Activated CD4-positive, alpha-beta memory T cell treated with anti-CD3 and anti-CD28 coated beads, Interleukin-2, amount 10 ng/mL, durations not matched to agents 7 days and 5 days (primary cell): Measurements from ENCODE around the gene EXOC6B. TPM values are rescaled to one million over a fixed set of nuclear protein-coding genes. Genes with fewer than 3 reads are reported as not detected.

ENCODE experiments used
- CTCF ChIA-PET: fragments of 350-600 bp; sonication (Branson Sonifier 250); formaldehyde crosslinking; loops from one replicate; lab custom pipeline; 2021; ENCODE audit warnings: antibody characterized with exemption, inconsistent platforms; lab: Charles Lee
- POLR2A ChIA-PET: fragments of 350-600 bp; sonication (Branson Sonifier 250); formaldehyde crosslinking; loops from one replicate; lab custom pipeline; 2021; ENCODE audit warnings: antibody characterized with exemption; lab: Charles Lee
- DNase-seq: peaks from one replicate; pipeline ENCODE4 v3.0.0-alpha.2; 2020
- H3K27ac Mint-ChIP-seq: one replicate; pipeline ENCODE4 v1.8.0; 2021; ENCODE audit warnings: mild to moderate bottlenecking, mixed read lengths
- H3K27me3 Mint-ChIP-seq: one replicate; pipeline ENCODE4 v1.8.0; 2021; ENCODE audit warnings: mixed read lengths
- H3K36me3 Mint-ChIP-seq: one replicate; pipeline ENCODE4 v1.8.0; 2021; ENCODE audit warnings: low read depth, mixed read lengths
- H3K4me1 Mint-ChIP-seq: one replicate; pipeline ENCODE4 v1.8.0; 2021; ENCODE audit warnings: mixed read lengths
- H3K4me3 Mint-ChIP-seq: one replicate; pipeline ENCODE4 v1.8.0; 2021; ENCODE audit warnings: mild to moderate bottlenecking, mixed read lengths
- H3K9me3 Mint-ChIP-seq: one replicate; pipeline ENCODE4 v1.8.0; 2021; ENCODE audit warnings: mixed read lengths
- total RNA-seq, 2 experiments: library from RNA; stranded (reverse); gene quantifications; one replicate each; pipeline ENCODE4 v1.2.3, GENCODE V29; 2021

EXOC6B gene
- total RNA-seq, 2 experiments from 2014 or later, result 18.7 to 24.2 TPM

GRCh38 chr2:72155151-72155550 lies 670.7 kb downstream of the EXOC6B start:
- POLR2A ChIA-PET, result no interaction called here
- Mint-ChIP-seq H3K27me3 (peaks cover 24% of the 10 kb centered on the region), H3K36me3 (no peaks in the 10 kb centered on the region), H3K4me3 (no peak overlapping the region), H3K27ac (no peak overlapping the region), H3K4me1 (peaks cover 2% of the 10 kb centered on the region), H3K9me3 (no peaks in the 10 kb centered on the region)
- CTCF ChIA-PET, result no interaction called here
- no peak for DNase-seq

GRCh38 chr2:72154386-72154975 lies 671.4 kb downstream of the EXOC6B start:
- CTCF ChIA-PET, result no interaction called here

GRCh38 chr2:72153924-72154323 lies 671.9 kb downstream of the EXOC6B start:
- Mint-ChIP-seq H3K27me3 (peaks cover 36% of the 10 kb centered on the region), H3K4me1 (peaks cover 14% of the 10 kb centered on the region), H3K36me3 (no peaks in the 10 kb centered on the region), H3K9me3 (no peaks in the 10 kb centered on the region), H3K4me3 (no peak overlapping the region), H3K27ac (no peak overlapping the region)
- DNase-seq, result peak; percentile 5
- ChIA-PET CTCF (no interaction called here), POLR2A (no interaction called here)

More at GRCh38 chr2:72154386-72154975, 671.4 kb downstream of the EXOC6B start:
- Mint-ChIP-seq H3K4me1 (peaks cover 9% of the 10 kb centered on the region), H3K9me3 (no peaks in the 10 kb centered on the region), H3K36me3 (no peaks in the 10 kb centered on the region), H3K4me3 (no peak overlapping the region), H3K27ac (no peak overlapping the region), H3K27me3 (peaks cover 30% of the 10 kb centered on the region)
- POLR2A ChIA-PET, result no interaction called here
- DNase-seq, result peak; percentile 11

GRCh38 chr2:72153026-72153791 lies 672.6 kb downstream of the EXOC6B start:
- Mint-ChIP-seq H3K9me3 (no peaks in the 10 kb centered on the region), H3K4me1 (peaks cover 17% of the 10 kb centered on the region), H3K36me3 (no peaks in the 10 kb centered on the region), H3K27me3 (peaks cover 39% of the 10 kb centered on the region), H3K4me3 (no peak overlapping the region), H3K27ac (no peak overlapping the region)
- DNase-seq, result peak; percentile 8
- POLR2A ChIA-PET, result no interaction called here
- CTCF ChIA-PET, result no interaction called here

- H3K27me3 Mint-ChIP-seq, result peaks cover 56% of the 10 kb centered on the region
- ChIA-PET POLR2A (no interaction called here), CTCF (interaction anchor here (0.7 to 1.7 kb wide), 10 partner anchors 13 to 605 kb away, joined by 3 to 26 read pairs (median 3); no protein-coding TSS in a partner anchor)
- H3K4me3 Mint-ChIP-seq, result no peak overlapping the region
- no peaks in the 10 kb centered on the region for H3K9me3 Mint-ChIP-seq
- no peak for DNase-seq
- no peak overlapping the region for H3K27ac Mint-ChIP-seq
- H3K4me1 Mint-ChIP-seq, result peaks cover 27% of the 10 kb centered on the region
- H3K36me3 Mint-ChIP-seq, result peaks cover 6% of the 10 kb centered on the region
Observed at GRCh38 chr2:72150861-72151356, 674.9 kb downstream of the EXOC6B start.

- POLR2A ChIA-PET, result no interaction called here
Observed at GRCh38 chr2:72150157-72150860, 675.5 kb downstream of the EXOC6B start.

GRCh38 chr2:72149556-72150156 lies 676.2 kb downstream of the EXOC6B start:
- POLR2A ChIA-PET, result no interaction called here
- peak; percentile 15 for DNase-seq
- CTCF ChIA-PET, result interaction anchor here (0.6 to 1.7 kb wide), 10 partner anchors 12 to 603 kb away, joined by 3 to 26 read pairs (median 3); no protein-coding TSS in a partner anchor

More at GRCh38 chr2:72150157-72150860, 675.5 kb downstream of the EXOC6B start:
- DNase-seq, result peak; percentile 60
- Mint-ChIP-seq H3K36me3 (peaks cover 6% of the 10 kb centered on the region), H3K27ac (peak overlapping the region; percentile 49), H3K9me3 (no peaks in the 10 kb centered on the region), H3K27me3 (peaks cover 61% of the 10 kb centered on the region), H3K4me1 (peaks cover 32% of the 10 kb centered on the region), H3K4me3 (peak overlapping the region; percentile 58)
- CTCF ChIA-PET, result interaction anchor here (0.6 to 1.7 kb wide), 12 partner anchors 12 to 604 kb away, joined by 3 to 26 read pairs (median 3); no protein-coding TSS in a partner anchor

GRCh38 chr2:72148837-72149555 lies 676.8 kb downstream of the EXOC6B start:
- peak; percentile 16 for DNase-seq
- H3K4me1 Mint-ChIP-seq, result peaks cover 34% of the 10 kb centered on the region
- H3K9me3 Mint-ChIP-seq, result no peaks in the 10 kb centered on the region
- ChIA-PET CTCF (interaction anchor here (1.5 to 1.7 kb wide), 2 partner anchors 225 to 603 kb away, joined by 3 to 6 read pairs; no protein-coding TSS in a partner anchor), POLR2A (no interaction called here)
- H3K36me3 Mint-ChIP-seq, result peaks cover 6% of the 10 kb centered on the region
- H3K4me3 Mint-ChIP-seq, result peak overlapping the region; percentile 63
- peaks cover 63% of the 10 kb centered on the region for H3K27me3 Mint-ChIP-seq
- no peak overlapping the region for H3K27ac Mint-ChIP-seq

More at GRCh38 chr2:72149556-72150156, 676.2 kb downstream of the EXOC6B start:
- Mint-ChIP-seq H3K4me3 (peak overlapping the region; percentile 58), H3K27ac (no peak overlapping the region), H3K4me1 (peaks cover 34% of the 10 kb centered on the region), H3K36me3 (peaks cover 6% of the 10 kb centered on the region), H3K9me3 (no peaks in the 10 kb centered on the region), H3K27me3 (peaks cover 61% of the 10 kb centered on the region)

GRCh38 chr2:72148003-72148836 lies 677.6 kb downstream of the EXOC6B start:
- H3K36me3 Mint-ChIP-seq, result peaks cover 6% of the 10 kb centered on the region
- CTCF ChIA-PET, result interaction anchor here (1.5 kb wide), 1 partner anchor 224 kb away, joined by 3 read pairs; no protein-coding TSS in a partner anchor
- peak; percentile 15 for DNase-seq
- H3K4me3 Mint-ChIP-seq, result peak overlapping the region; percentile 61
- H3K9me3 Mint-ChIP-seq, result no peaks in the 10 kb centered on the region
- peaks cover 34% of the 10 kb centered on the region for H3K4me1 Mint-ChIP-seq
- H3K27me3 Mint-ChIP-seq, result peaks cover 68% of the 10 kb centered on the region
- H3K27ac Mint-ChIP-seq, result no peak overlapping the region
- POLR2A ChIA-PET, result no interaction called here

- CTCF ChIA-PET, result interaction anchor here (1.5 kb wide), 1 partner anchor 224 kb away, joined by 3 read pairs; no protein-coding TSS in a partner anchor
Observed at GRCh38 chr2:72147303-72147971, 678.4 kb downstream of the EXOC6B start, which contains the start of gene CYP26B1. TSS of gene CYP26B1 (minus strand) at chr2:72147862. CDS start at chr2:72147834, 28 bp downstream.

More at GRCh38 chr2:72147303-72147971, 678.4 kb downstream of the EXOC6B start, which contains the start of gene CYP26B1:
- DNase-seq, result peak; percentile 11
- Mint-ChIP-seq H3K27ac (peak within 1 kb of the TSS; percentile 55), H3K4me1 (peaks cover 34% of the 10 kb centered on the region), H3K27me3 (peaks cover 68% of the 10 kb centered on the region), H3K4me3 (peak within 1 kb of the TSS; percentile 61), H3K36me3 (peaks cover 6% of the 10 kb centered on the region), H3K9me3 (no peaks in the 10 kb centered on the region)
- POLR2A ChIA-PET, result no interaction called here
